HepG2 (cell line): Measurements from ENCODE around the gene SLC17A9. TPM values are rescaled to one million over a fixed set of nuclear protein-coding genes. Genes with fewer than 3 reads are reported as not detected.

ENCODE experiments used
- ATAC-seq: fragments of 200-7000 bp; cut with Tn5 transposase; 3 replicates; pipeline ENCODE4 v1.9.1; 2020; ENCODE audit warnings: mild to moderate bottlenecking, moderate library complexity
- BruUV-seq: library from RNA; stranded (reverse); fragments of 400-500 nt; replicated peaks from 2 replicates; lab custom pipeline; 2021; lab: Mats Ljungman, UMichigan
- CTCF ChIA-PET: fragments of 300-600 bp; formaldehyde crosslinking; extraction: SDS; loops from one replicate; lab custom pipeline; 2021; ENCODE audit warnings: low total read pairs, inconsistent platforms, low intra/inter-chr PET ratio; lab: Yijun Ruan, JAX
- POLR2A ChIA-PET: fragments of 350-600 bp; sonication (Branson Sonifier 250); formaldehyde crosslinking; loops from one replicate; lab custom pipeline; 2020; ENCODE audit warnings: antibody characterized with exemption, inconsistent platforms; lab: Yijun Ruan, JAX
- DNase-seq: peaks from one replicate; pipeline ENCODE4 v3.0.0-alpha.2; 2015; ENCODE audit warnings: low spot score
- FAIRE-seq: peaks from 3 replicates; lab custom pipeline; 2011; peaks lifted over from hg19 to GRCh38; lab: Jason Lieb, UNC
- H2AFZ ChIP-seq: one replicate; pipeline ENCODE4 v1.6.1; 2011; ENCODE audit warnings: low read length, inconsistent platforms
- H3K27ac ChIP-seq: fragments of 300-600 bp; 3 replicates; pipeline ENCODE4 v1.8.0; 2011; ENCODE audit warnings: mixed run types, mild to moderate bottlenecking, mixed read lengths, low read length, inconsistent platforms; ENCODE audit not compliant: insufficient read depth; ENCODE audit errors: extremely low read length
- H3K27me3 ChIP-seq, 2 experiments: fragments of 200-600 bp in 1 of 2; 2 replicates in 1 of 2; 3 replicates in 1 of 2; pipeline versions ENCODE4 v1.6.0 to v1.8.0; 2011; ENCODE audit warnings: low read length in 2 of 2, mild to moderate bottlenecking in 2 of 2, moderate library complexity in 2 of 2, inconsistent platforms in 1 of 2; ENCODE audit not compliant: insufficient read depth in 2 of 2, control insufficient read depth in 1 of 2
- H3K36me3 ChIP-seq, 2 experiments: fragments of 200-600 bp in 1 of 2; replicated peaks in 1 of 2; 2 replicates in 1 of 2; 3 replicates in 1 of 2; pipeline versions ENCODE4 v1.5.1 to v1.8.0; 2011; ENCODE audit warnings: low read length in 2 of 2, inconsistent platforms in 1 of 2; ENCODE audit not compliant: insufficient read depth in 2 of 2, control insufficient read depth in 1 of 2
- H3K4me1 ChIP-seq: 2 replicates; pipeline ENCODE4 v1.5.1; 2012; ENCODE audit warnings: low read length, inconsistent platforms; ENCODE audit not compliant: insufficient read depth
- H3K4me2 ChIP-seq: 2 replicates; pipeline ENCODE4 v1.6.0; 2011; ENCODE audit warnings: low read depth, low read length, inconsistent platforms
- H3K4me3 ChIP-seq, 3 experiments: fragments of 200-600 bp in 1 of 3; sonication (generic), shearing (Covaris generic) in 1 of 3; replicated peaks in 1 of 3; 2 replicates each; pipeline ENCODE4 v1.5.1; 2011 to 2016; ENCODE audit warnings: low read length in 3 of 3, inconsistent platforms in 2 of 3, low read depth in 2 of 3, mild to moderate bottlenecking in 2 of 3, control low read depth in 1 of 3, mixed read lengths in 1 of 3; ENCODE audit not compliant: insufficient read depth in 1 of 3
- H3K79me2 ChIP-seq: one replicate; pipeline ENCODE4 v1.6.1; 2011; ENCODE audit warnings: low read length, inconsistent platforms; ENCODE audit not compliant: insufficient read depth
- H3K9ac ChIP-seq: 2 replicates; pipeline ENCODE4 v1.6.0; 2011; ENCODE audit warnings: mild to moderate bottlenecking, low read depth, low read length, inconsistent platforms; ENCODE audit not compliant: insufficient read depth
- H3K9me3 ChIP-seq: 2 replicates; pipeline ENCODE4 v1.5.1; 2012; ENCODE audit warnings: mild to moderate bottlenecking, low read length
- H4K20me1 ChIP-seq: 2 replicates; pipeline ENCODE4 v1.6.0; 2011; ENCODE audit warnings: inconsistent platforms, mild to moderate bottlenecking, low read length, moderate library complexity; ENCODE audit not compliant: insufficient read depth
- AGO2 ChIP-seq: fragments of 200-400 bp; formaldehyde crosslinking; optimal IDR thresholded peaks from 2 replicates; pipeline ENCODE3; 2017; ENCODE audit warnings: mild to moderate bottlenecking, low read depth, low read length, moderate library complexity
- CEBPG ChIP-seq: IDR thresholded peaks from 2 replicates; pipeline ENCODE4 v1.6.1; 2016
- ETS1 ChIP-seq: sonication (generic); formaldehyde crosslinking; IDR thresholded peaks from 2 replicates; pipeline ENCODE4 v1.4.0; 2020; ENCODE audit warnings: missing genetic modification reagents
- HNRNPK ChIP-seq: fragments of 200-400 bp; formaldehyde crosslinking; IDR thresholded peaks from 2 replicates; pipeline ENCODE4 v1.6.1; 2018; ENCODE audit warnings: low read length, low read depth, moderate library complexity, mild to moderate bottlenecking; ENCODE audit not compliant: poor library complexity, severe bottlenecking
- JUN ChIP-seq: sonication (generic); formaldehyde crosslinking; IDR thresholded peaks from 2 replicates; pipeline ENCODE4 v1.4.0; 2020; ENCODE audit warnings: mild to moderate bottlenecking, missing genetic modification reagents
- KLF9 ChIP-seq: IDR thresholded peaks from 2 replicates; pipeline ENCODE4 v1.6.1; 2016; ENCODE audit warnings: low read depth
- MAFG ChIP-seq: sonication (generic); formaldehyde crosslinking; IDR thresholded peaks from 2 replicates; pipeline ENCODE4 v1.5.1; 2020; ENCODE audit warnings: mild to moderate bottlenecking, missing genetic modification reagents
- NONO ChIP-seq, 2 experiments: fragments of 450-650 bp in 1 of 2; sonication (generic) in 1 of 2; formaldehyde crosslinking in 1 of 2; IDR thresholded peaks in 1 of 2; conservative IDR thresholded peaks in 1 of 2; 2 replicates each; pipeline versions ENCODE4 v1.6.1 to v1.8.0; 2017 to 2022; ENCODE audit warnings: mild to moderate bottlenecking in 1 of 2, missing genetic modification reagents in 1 of 2, moderate library complexity in 1 of 2
- POGK ChIP-seq: sonication (generic); formaldehyde crosslinking; conservative IDR thresholded peaks from 2 replicates; pipeline ENCODE4 v1.8.0; 2022; ENCODE audit warnings: mild to moderate bottlenecking, moderate library complexity, missing genetic modification reagents
- RBFOX2 ChIP-seq: fragments of 200-400 bp; formaldehyde crosslinking; IDR thresholded peaks from 2 replicates; pipeline ENCODE4 v1.6.1; 2017; ENCODE audit warnings: low read depth, mild to moderate bottlenecking, low read length
- TEAD2 ChIP-seq: sonication (generic); formaldehyde crosslinking; IDR thresholded peaks from 2 replicates; pipeline ENCODE4 v1.9.0; 2021; ENCODE audit warnings: missing genetic modification reagents
- ZFP36L2 ChIP-seq: sonication (generic); formaldehyde crosslinking; IDR thresholded peaks from 2 replicates; pipeline ENCODE4 v1.4.0; 2020; ENCODE audit warnings: missing genetic modification reagents
- ZNF101 ChIP-seq: sonication (generic); formaldehyde crosslinking; IDR thresholded peaks from 2 replicates; pipeline ENCODE4 v1.4.0; 2020; ENCODE audit warnings: mild to moderate bottlenecking, low read depth, missing genetic modification reagents, borderline replicate concordance
- ZNF138 ChIP-seq: sonication (generic); formaldehyde crosslinking; IDR thresholded peaks from 2 replicates; pipeline ENCODE4 v1.5.0; 2020; ENCODE audit warnings: mild to moderate bottlenecking, low read depth, missing genetic modification reagents
- ZNF296 ChIP-seq: sonication (generic); formaldehyde crosslinking; conservative IDR thresholded peaks from 2 replicates; pipeline ENCODE4 v1.5.0; 2020; ENCODE audit warnings: mild to moderate bottlenecking, missing genetic modification reagents
- ZNF549 ChIP-seq: sonication (generic); formaldehyde crosslinking; IDR thresholded peaks from 2 replicates; pipeline ENCODE4 v1.5.0; 2020; ENCODE audit warnings: missing genetic modification reagents
- ZNF558 ChIP-seq: sonication (generic); formaldehyde crosslinking; IDR thresholded peaks from 2 replicates; pipeline ENCODE4 v1.9.0; 2022; ENCODE audit warnings: mild to moderate bottlenecking, missing genetic modification reagents, borderline replicate concordance
- ZNF737 ChIP-seq: sonication (generic); formaldehyde crosslinking; IDR thresholded peaks from 2 replicates; pipeline ENCODE4 v1.5.0; 2020; ENCODE audit warnings: missing genetic modification reagents, mild to moderate bottlenecking, borderline replicate concordance
- WGBS: methylation state at CpG from one replicate; pipeline ENCODE4 v1.1.6; 2017; ENCODE audit warnings: low lambda C conversion rate; 5-methylcytosine and 5-hydroxymethylcytosine counted together
- in situ Hi-C: cut with HindIII; loops from 2 replicates; pipeline ENCODE4 v1.10.0; 2017; ENCODE audit warnings: low pct_unique_long_range_greater_than_20kb; ENCODE audit not compliant: extremely low pct_ligation_motif_present
- intact Hi-C: fragments of 100-400 bp; cut with micrococcal nuclease; formaldehyde crosslinking; loops from one replicate; pipeline ENCODE4 v1.10.0; 2022; ENCODE audit not compliant: unreplicated experiment
- polyA plus RNA-seq, 8 experiments: library from polyadenylated mRNA; depleted of rRNA in 3 of 8; stranded (reverse) in 7 of 8; unstranded in 1 of 8; fragments of >200 nt; fragmentation: Illumina TruSeq in 4 of 8; extraction: Trizol in 4 of 8; gene quantifications; 2 replicates each; pipeline versions ENCODE4 v1.2.1 to v1.2.3, GENCODE V29; 2011 to 2016; ENCODE audit warnings: low read depth in 4 of 8, missing spikeins in 1 of 8, mixed read lengths in 1 of 8; ENCODE audit not compliant: insufficient read depth in 1 of 8
- total RNA-seq, 5 experiments: library from RNA; depleted of rRNA; stranded (reverse); fragments of >200 nt; fragmentation: Illumina TruSeq; extraction: Trizol; gene quantifications; 2 replicates each; pipeline ENCODE4 v1.2.3, GENCODE V29; 2016; ENCODE audit warnings: low read depth in 1 of 5
- TF ChIP-seq, protein P1 (sequence below): sonication (generic); formaldehyde crosslinking; IDR thresholded peaks from 2 replicates; pipeline ENCODE4 v1.8.1; 2023; ENCODE audit warnings: mild to moderate bottlenecking, missing genetic modification reagents, borderline replicate concordance

SLC17A9 gene
- total and polyA plus RNA-seq, 2 of the 13 experiments (the other 11 are each of a cell fraction or from before 2014, with no cell fraction given), result 110 to 191 TPM

DNA sequence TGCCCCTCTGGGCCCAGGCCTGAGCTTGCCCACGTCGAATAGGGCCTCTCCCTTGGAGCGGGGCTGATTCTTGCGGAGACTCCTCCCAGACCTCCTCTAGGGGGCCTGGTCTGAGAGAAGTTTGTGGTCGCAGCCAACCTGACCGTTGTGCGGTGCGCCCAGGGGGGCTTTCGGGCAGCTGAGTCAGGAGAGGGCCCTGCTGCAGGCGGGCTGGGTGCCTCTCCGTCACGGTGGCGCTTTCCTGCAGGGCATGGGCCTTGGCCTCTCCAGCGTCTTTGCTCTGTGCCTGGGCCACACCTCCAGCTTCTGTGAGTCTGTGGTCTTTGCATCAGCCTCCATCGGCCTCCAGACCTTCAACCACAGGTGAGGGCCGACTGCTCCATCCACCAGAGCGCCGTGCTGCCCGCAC is 12.9 kb downstream of the SLC17A9 start (continued):
- no peak for TF ChIP-seq POGK (CRISPR knock-in tag)
- no peak for TF ChIP-seq NONO (IDR thresholded peaks at IDR 0.05)
- no peak for TF ChIP-seq NONO (CRISPR knock-in tag; conservative IDR thresholded peaks at IDR 0.05)
- TF ChIP-seq, protein P1, sequence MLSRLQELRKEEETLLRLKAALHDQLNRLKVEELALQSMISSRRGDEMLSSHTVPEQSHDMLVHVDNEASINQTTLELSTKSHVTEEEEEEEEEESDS (CRISPR knock-in tag), result no peak

- H4K20me1 ChIP-seq, result peaks cover 59% of the 10 kb centered on the region; the same call in 1 of the 2 replicates
- no peak for ATAC-seq
- 95% methylated on average over 18 of the region's 27 CpGs for WGBS
- in situ Hi-C loops (no loop called here), intact Hi-C loops (no loop called here)
- POLR2A ChIA-PET, result interaction anchor here (0.8 kb wide), 1 partner anchor 13 kb away, joined by 3 read pairs; no protein-coding TSS in a partner anchor
- H3K9me3 ChIP-seq, result no peaks in the 10 kb centered on the region
- H3K9ac ChIP-seq, result no peak overlapping the region
- H3K36me3 ChIP-seq, result peaks cover 48 to 52% of the 10 kb centered on the region in 2 experiments
- H2AFZ ChIP-seq, result no peak overlapping the region
- peaks cover 28% of the 10 kb centered on the region for H3K4me1 ChIP-seq
- no peak overlapping the region for H3K4me2 ChIP-seq
- no peak for DNase-seq
- no peak overlapping the region for H3K4me3 ChIP-seq
- H3K79me2 ChIP-seq, result no peaks in the 10 kb centered on the region
- H3K27ac ChIP-seq, result no peak overlapping the region
- no TSS peak for BruUV-seq
- no peak for FAIRE-seq
- CTCF ChIA-PET, result no interaction called here
- peaks cover 7 to 11% of the 10 kb centered on the region in 2 experiments; a peak in 3 of 5 replicates for H3K27me3 ChIP-seq
- TF ChIP-seq AGO2 (peak; percentile 49), TEAD2 (no peak), ZNF549 (CRISPR knock-in tag) (no peak), JUN (no peak), MAFG (no peak), ZNF558 (CRISPR knock-in tag) (0 out of 2 replicates have a peak, but pooled peaks have one; percentile 39), HNRNPK (no peak), ZNF296 (0 out of 2 replicates have a peak, but pooled peaks have one; percentile 45), ZNF737 (0 out of 2 replicates have a peak, but pooled peaks have one; percentile 36), ZNF138 (no peak), RBFOX2 (peak; percentile 78), ZFP36L2 (CRISPR knock-in tag) (no peak), ETS1 (CRISPR knock-in tag) (no peak), ZNF101 (CRISPR knock-in tag) (no peak), KLF9 (CRISPR knock-in tag) (no peak), CEBPG (CRISPR knock-in tag) (no peak)
These were observed 14.0 kb downstream of the SLC17A9 start for GRCh38 chr20:62966212-62967148.
